BJ (cell line): ENCODE data around the gene PLEKHJ1. TPM values are rescaled to one million over a fixed set of nuclear protein-coding genes. Genes with fewer than 3 reads are reported as not detected.

Source experiments
- CTCF ChIA-PET: fragments of 350-600 bp; formaldehyde crosslinking; extraction: SDS; loops from one replicate; lab custom pipeline; 2021; ENCODE audit warnings: antibody characterized with exemption, inconsistent platforms; lab: Yijun Ruan, JAX
- POLR2A ChIA-PET: fragments of 300-600 bp; sonication (Branson Sonifier 250); formaldehyde crosslinking; extraction: SDS; loops from one replicate; lab custom pipeline; 2021; ENCODE audit warnings: antibody characterized with exemption; lab: Charles Lee
- DNase-seq: peaks from one replicate; pipeline ENCODE4 v3.0.0-alpha.2; 2011; ENCODE audit warnings: low read depth
- H3K27me3 ChIP-seq: 2 replicates; pipeline ENCODE4 v1.6.0; 2011; ENCODE audit warnings: low read length; ENCODE audit not compliant: control insufficient read depth, insufficient read depth
- H3K36me3 ChIP-seq: 2 replicates; pipeline ENCODE4 v1.5.1; 2011; ENCODE audit warnings: low read length; ENCODE audit not compliant: control insufficient read depth, insufficient read depth
- H3K4me3 ChIP-seq: 2 replicates; pipeline ENCODE4 v1.5.1; 2011; ENCODE audit warnings: low read depth, mild to moderate bottlenecking, control low read depth, low read length
- polyA plus RNA-seq: library from polyadenylated mRNA; depleted of rRNA; stranded (reverse); fragments of >200 nt; gene quantifications from 2 replicates; pipeline ENCODE4 v1.2.3, GENCODE V29; 2011
- TF ChIP-seq, protein P1 (sequence below): IDR thresholded peaks from 2 replicates; pipeline ENCODE4 v1.5.1; 2011; ENCODE audit warnings: low read depth, mild to moderate bottlenecking, control low read depth, inconsistent platforms, low read length, moderate library complexity; ENCODE audit not compliant: insufficient read depth

Gene PLEKHJ1
- polyA plus RNA-seq, 1 experiment, result 65.8 TPM

DNA sequence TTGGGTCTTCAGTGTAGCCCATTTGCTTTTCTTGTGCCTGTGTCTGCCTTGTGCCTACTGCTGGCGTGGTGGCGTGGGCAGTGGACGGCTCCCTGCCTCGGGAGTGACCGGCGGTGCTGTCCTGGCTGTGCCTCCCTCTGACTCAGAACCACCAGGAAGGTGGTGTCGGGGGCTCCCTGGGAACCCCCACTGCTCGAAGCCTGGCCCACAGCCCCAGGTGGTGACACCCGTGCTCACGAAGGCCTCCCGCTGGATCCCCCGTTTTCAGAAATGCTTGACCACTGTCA lies 7.9 kb upstream of the PLEKHJ1 start:
- CTCF ChIA-PET, result interaction anchor here (1.1 to 2.8 kb wide), 2 partner anchors 16 to 28 kb away, joined by 3 to 9 read pairs; no protein-coding TSS in a partner anchor
- TF ChIP-seq, protein P1, sequence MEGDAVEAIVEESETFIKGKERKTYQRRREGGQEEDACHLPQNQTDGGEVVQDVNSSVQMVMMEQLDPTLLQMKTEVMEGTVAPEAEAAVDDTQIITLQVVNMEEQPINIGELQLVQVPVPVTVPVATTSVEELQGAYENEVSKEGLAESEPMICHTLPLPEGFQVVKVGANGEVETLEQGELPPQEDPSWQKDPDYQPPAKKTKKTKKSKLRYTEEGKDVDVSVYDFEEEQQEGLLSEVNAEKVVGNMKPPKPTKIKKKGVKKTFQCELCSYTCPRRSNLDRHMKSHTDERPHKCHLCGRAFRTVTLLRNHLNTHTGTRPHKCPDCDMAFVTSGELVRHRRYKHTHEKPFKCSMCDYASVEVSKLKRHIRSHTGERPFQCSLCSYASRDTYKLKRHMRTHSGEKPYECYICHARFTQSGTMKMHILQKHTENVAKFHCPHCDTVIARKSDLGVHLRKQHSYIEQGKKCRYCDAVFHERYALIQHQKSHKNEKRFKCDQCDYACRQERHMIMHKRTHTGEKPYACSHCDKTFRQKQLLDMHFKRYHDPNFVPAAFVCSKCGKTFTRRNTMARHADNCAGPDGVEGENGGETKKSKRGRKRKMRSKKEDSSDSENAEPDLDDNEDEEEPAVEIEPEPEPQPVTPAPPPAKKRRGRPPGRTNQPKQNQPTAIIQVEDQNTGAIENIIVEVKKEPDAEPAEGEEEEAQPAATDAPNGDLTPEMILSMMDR, result no peak
- H3K36me3 ChIP-seq, result peaks cover 43% of the 10 kb centered on the region
- POLR2A ChIA-PET, result no interaction called here
- no peak for DNase-seq
- no peaks in the 10 kb centered on the region for H3K27me3 ChIP-seq
- no peak overlapping the region for H3K4me3 ChIP-seq

DNA sequence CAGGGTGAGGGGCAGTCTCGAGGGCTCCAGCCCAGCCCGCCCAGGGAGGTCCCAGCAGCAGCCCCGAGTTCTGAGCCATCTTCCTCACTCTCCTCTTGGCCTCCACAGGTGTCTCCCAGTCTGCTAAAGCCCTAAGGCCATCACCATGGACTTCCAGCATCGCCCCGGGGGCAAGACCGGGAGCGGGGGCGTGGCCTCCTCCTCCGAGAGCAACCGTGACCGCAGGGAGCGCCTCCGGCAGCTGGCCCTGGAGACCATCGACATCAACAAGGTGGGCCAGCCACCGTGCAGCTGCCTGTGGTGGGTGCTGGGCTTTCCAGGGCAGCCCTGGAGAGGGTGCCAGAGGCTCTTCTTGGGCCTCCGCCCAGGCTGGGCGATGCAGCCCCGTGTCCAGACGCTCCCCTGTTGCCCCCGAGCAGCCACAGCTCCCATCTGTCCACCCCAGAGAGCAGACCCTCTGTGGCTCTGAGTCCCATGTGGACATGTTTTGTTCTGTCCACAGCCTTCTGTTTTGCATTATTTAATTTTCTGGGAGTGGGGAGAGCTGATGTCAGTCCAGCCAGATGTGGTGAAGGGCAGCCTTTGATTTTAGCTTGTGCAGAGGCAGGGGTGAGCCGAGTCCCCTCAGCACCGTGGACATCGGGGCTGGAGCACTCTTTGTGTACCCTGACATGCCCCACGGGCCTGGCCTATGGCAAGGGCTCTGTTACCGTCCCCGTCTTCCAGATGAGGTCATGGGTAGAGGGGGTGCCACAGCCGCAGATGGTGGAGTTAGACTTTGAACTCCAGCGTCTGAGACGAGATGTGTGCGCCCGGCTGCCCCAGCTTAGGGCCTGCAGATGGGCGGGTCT lies 7.4 kb upstream of the PLEKHJ1 start:
- ChIA-PET CTCF (interaction anchor here (1.1 to 2.8 kb wide), 2 partner anchors 17 to 29 kb away, joined by 3 to 9 read pairs; no protein-coding TSS in a partner anchor), POLR2A (interaction anchor here (0.5 kb wide), 1 partner anchor 89 kb away, joined by 8 read pairs; no protein-coding TSS in a partner anchor)
- Histone ChIP-seq H3K27me3 (no peaks in the 10 kb centered on the region), H3K36me3 (peaks cover 40% of the 10 kb centered on the region), H3K4me3 (no peak overlapping the region)
- TF ChIP-seq, protein P1, result no peak
- no peak for DNase-seq

DNA sequence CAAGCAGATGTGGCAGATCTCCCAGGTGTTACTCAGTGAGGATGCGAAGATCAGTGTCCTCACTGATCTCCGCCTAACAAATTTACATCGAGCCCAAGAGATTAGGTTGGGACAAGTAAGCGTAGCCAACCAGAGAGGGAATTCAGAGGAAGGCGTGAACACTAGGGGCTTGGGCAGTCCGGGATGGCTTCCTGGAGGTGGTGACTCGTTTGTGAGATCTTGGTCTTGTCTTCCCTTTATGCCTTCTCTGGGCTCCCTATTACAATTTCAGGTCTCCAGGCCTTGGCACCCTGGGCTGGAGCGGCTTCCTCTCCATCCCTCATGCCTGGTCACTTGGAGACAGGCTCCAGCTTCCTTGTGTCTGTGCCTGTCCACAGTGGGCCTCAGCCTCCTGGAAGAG lies 6.7 kb upstream of the PLEKHJ1 start:
- H3K4me3 ChIP-seq, result no peak overlapping the region
- POLR2A ChIA-PET, result no interaction called here
- peaks cover 37% of the 10 kb centered on the region for H3K36me3 ChIP-seq

DNA sequence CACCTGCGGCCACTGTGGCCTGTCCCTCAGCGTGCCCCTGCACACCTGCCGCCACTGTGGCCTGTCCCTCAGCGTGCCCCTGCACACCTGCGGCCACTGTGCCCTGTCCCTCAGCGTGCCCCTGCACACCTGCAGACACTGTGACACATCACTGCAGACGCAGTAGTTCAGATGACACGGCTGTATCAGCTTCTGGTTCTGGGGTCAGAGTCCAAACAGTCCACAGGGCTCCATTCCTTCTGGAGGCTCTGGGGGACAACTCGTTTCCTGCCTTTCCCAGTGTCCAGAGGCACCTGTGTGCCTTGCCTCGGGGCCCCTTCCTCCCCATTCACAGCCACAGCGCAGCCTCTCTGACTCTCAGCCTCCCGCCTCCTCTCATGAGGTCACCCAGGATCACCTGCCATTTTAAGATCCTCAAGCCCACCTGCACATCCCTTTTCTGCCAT lies 6.0 kb upstream of the PLEKHJ1 start:
- Histone ChIP-seq H3K27me3 (no peaks in the 10 kb centered on the region), H3K36me3 (peaks cover 32% of the 10 kb centered on the region), H3K4me3 (no peak overlapping the region)
- TF ChIP-seq, protein P1, result no peak
- ChIA-PET CTCF (interaction anchor here (2.8 to 3.9 kb wide), 3 partner anchors 18 to 87 kb away, joined by 9 to 14 read pairs (median 13); no protein-coding TSS in a partner anchor), POLR2A (no interaction called here)
- no peak for DNase-seq

More for the DNA sequence above, 6.7 kb upstream of the PLEKHJ1 start:
- no peaks in the 10 kb centered on the region for H3K27me3 ChIP-seq
- TF ChIP-seq, protein P1, result no peak
- CTCF ChIA-PET, result interaction anchor here (2.8 kb wide), 1 partner anchor 18 kb away, joined by 9 read pairs; no protein-coding TSS in a partner anchor
- DNase-seq, result no peak
